ENCODE data around the gene PILRA.
"Not testable (repeated sequence)": the region's sequence is repeated elsewhere in the genome, so short reads cannot be mapped to it uniquely, and the experiment has no call there.

Gene PILRA

DNA sequence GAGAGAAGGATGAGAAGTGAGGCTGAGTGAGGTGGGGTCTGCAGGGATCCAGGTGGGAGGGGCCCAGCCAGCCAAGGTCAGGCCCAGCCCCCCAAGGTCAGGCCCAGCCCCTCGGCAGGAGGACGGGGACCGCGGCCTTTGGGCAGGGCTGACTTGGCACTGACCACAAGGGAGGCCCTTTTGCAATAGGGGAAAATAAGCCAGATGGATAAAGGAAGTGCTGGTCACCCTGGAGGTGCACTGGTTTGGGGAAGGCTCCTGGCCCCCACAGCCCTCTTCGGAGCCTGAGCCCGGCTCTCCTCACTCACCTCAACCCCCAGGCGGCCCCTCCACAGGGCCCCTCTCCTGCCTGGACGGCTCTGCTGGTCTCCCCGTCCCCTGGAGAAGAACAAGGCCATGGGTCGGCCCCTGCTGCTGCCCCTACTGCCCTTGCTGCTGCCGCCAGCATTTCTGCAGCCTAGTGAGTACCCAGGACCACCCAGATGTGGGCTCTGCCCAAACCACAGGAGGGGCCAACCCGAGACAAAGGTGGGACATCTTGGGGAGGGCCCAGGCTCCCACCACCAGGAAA lies at the start of gene PILRA:
Gene PILRA (plus strand): TSS at position 227 of the 571 bp plus-strand sequence. CDS start 170 bp downstream, at position 397.
- DNase-seq (ENCODE audit: low read depth in 2 of 2) = no peak

DNA sequence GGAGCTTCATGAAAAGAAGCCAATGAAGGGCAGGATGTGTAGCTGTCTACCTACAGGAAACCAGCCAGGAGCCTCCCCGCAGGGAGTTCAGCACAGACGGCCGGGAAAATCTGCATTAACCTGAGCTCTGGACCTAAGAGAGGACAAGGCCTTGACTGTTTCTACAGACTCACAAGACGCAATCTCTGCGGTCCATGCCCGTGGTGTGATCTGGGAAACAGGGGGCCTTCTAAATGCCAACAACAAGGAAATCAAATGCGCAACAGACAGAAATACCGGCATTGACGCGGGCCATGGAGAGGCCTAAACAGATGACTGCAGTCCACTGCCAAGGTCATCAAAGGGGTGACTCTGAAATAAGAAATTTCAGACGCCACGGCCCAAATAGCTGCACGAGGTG lies 49.1 kb upstream of the PILRA start:
- DNase-seq (ENCODE audit: low read depth in 2 of 2) = not testable (repeated sequence)

- DNase-seq (ENCODE audit: low read depth in 2 of 2) = not testable (repeated sequence)
These were observed 47.6 kb upstream of the PILRA start for GRCh38 chr7:100325671-100326070.

DNA sequence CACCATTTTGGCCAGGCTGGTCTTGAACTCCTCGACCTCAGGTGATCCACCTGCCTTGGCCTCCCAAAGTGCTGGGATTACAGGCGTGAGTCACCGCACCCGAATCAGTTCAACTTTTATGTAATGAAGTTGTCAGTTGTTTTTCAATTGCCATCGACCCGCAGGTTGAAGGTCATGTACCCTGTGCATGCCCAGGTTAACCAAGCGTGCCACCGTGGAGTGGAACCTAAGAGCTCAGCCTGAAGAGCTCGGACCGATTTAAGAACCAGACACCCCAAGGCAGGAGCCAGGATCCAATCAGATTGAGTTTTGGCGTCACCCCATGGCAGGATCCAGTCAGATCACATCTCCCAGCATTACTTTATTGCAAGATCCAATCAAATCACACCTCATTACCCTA lies 46.4 kb upstream of the PILRA start:
- not testable (repeated sequence) for DNase-seq (ENCODE audit: low read depth in 2 of 2)

- peak; percentile 77 to 84 for DNase-seq (ENCODE audit: low read depth in 2 of 2)
These were observed 37.5 kb upstream of the PILRA start for GRCh38 chr7:100335566-100336466.

DNA sequence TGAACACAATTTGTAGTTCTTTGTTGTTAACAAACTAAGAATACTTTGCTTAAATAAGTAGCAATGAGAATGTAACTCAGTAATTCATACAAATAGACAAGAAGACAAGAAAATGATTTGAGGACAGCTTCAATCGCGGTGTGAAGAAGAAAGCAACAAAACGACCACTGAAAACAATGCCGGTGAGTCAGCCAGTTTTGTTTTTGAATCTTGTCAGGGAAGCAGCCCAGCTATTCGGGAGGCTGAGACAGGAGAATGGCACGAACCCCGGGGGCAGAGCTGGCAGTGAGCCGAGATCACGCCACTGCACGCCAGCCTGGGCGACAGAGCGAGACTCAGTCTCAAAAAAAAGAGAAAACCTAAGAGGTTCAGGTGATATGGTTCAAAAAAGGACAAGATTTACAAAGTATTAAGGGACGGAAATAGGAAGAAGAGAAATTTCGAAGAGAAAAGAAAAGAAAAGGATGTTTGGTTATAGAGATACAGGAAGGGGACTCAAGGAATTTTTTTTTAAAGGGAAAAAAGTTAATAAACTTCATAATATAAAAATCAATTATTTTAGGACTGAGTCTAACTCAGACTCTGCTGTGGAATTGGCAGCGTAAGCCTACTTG lies 35.1 kb upstream of the PILRA start:
- DNase-seq (ENCODE audit: low read depth in 2 of 2) = not testable (repeated sequence)

- DNase-seq (ENCODE audit: low read depth in 2 of 2) = not testable (repeated sequence)
These were observed 32.0 kb upstream of the PILRA start for GRCh38 chr7:100341286-100341685.

GRCh38 chr7:100342765-100343164 lies 30.5 kb upstream of the PILRA start:
- DNase-seq (ENCODE audit: low read depth in 2 of 2) = no peak

DNA sequence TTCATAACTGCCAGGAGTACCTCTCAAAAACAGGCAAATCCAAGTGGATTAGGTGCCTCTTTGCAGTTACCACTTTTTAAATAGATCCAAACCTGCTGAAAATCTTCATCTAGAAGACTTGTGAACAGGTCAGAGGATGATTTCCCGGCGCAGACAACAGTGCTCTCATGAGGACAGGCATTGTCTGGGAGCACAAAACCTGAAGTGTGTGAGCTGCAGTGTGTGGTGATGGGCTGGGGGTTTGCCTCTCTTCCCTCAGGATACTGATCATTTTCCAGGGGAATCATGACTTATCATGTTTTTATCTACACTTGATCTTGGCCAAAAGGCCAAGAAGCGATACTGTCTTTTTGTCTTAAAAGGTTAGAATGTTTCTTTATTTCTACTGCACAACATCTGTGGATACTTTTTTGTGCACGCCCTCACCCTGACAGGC lies 29.1 kb upstream of the PILRA start:
- DNase-seq (ENCODE audit: low read depth in 2 of 2) = not testable (repeated sequence)

DNA sequence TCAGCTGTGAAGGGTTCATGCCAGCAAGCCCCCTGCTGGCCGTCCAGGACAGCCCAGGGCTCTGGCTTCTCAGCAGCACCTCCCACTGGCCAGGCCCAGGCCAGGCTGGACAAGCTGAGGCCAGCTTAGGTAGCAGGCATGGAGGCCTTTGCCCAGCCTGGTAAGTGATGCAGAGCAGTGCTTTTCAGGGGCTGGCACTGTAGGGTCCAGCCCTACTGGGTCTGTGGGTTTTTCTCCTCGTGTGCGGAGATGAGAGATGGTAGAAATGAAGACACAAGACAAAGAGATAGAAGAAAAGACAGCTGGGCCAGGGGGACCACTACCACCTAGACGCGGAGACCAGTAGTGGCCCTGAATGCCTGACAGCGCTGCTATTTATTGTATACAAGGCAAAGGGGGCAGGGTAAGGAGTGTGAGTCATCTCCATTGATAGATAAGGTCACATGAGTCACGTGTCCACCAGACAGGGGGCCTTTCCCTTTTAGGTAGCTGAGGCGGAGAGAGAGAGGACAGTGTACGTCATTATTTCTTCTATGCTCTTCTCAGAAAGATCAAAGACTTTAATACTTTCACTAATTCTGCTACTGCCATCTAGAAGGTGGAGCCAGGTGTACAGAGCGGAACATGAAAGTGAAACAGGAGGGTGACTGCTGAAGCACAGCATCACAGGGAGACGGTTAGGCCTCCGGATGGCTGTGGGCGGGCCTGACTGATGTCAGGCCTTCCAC lies 28.6 kb upstream of the PILRA start:
- DNase-seq (ENCODE audit: low read depth in 2 of 2) = peak; percentile 60 to 64

GRCh38 chr7:100345288-100345672 lies 28.0 kb upstream of the PILRA start:
- peak; percentile 45 to 49 for DNase-seq (ENCODE audit: low read depth in 2 of 2)

DNA sequence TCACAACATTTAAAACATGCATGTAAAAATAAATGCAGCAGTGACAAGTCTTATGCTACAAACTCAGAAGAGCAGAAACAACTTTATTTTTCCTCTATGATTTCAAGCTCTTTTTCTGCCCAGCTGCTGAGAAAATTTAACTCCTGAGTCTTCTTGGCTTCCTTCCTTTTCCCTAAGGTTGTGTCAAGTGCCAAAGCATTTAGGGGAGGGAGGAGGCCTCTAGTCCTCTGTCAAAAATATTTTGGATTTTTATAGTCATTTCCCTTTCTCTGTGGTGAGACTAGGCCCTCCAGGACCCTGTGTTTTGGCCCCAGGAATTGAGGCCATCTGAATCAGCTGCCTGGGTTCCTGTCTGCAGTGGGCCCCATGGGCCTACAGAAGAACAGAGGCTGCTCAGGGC lies 26.4 kb upstream of the PILRA start:
- DNase-seq (ENCODE audit: low read depth in 2 of 2) = no peak

DNA sequence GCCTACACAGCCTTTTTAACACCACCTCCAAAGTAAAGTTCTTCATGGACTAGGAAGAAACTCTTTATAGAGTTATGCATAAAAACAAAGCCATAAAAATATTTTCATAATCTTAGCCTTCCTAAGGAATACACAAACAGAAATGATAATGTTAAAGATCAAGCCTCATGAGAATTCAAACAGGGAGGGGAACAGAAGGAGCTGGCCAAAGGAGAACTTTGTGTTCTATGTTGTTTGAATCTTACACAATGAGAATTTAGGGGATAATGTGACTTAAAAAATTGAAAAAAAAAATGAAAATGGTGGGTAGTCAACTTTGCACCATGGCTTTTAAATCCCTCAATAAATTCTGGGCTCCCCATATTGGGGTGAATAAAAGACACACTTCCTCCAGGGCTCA lies 24.5 kb upstream of the PILRA start:
- DNase-seq (ENCODE audit: low read depth in 2 of 2) = no peak

- DNase-seq (ENCODE audit: low read depth in 2 of 2) = no peak
These were observed 23.5 kb upstream of the PILRA start for GRCh38 chr7:100349757-100350156.

DNA sequence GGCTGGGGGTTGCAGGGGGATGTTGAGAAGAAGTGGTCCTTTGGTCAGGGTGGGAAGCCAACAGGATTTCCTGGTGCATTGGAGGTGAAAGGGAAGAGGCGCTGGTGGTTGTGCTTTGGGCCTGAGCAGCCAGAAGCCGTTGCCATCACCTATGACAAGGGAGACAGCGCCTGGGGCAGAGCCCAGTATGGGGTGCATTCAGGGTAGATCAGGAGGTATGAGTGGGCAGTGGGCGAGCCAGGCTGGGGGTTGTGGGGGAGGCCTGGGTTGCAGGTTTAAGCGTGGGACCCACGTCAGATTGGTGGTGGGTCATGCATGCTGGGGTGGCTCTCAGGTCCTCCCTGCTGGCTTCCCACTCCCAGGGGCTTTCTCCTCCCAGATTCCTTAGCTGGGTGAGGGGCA lies 21.6 kb upstream of the PILRA start:
- no peak for DNase-seq (ENCODE audit: low read depth in 2 of 2)

DNA sequence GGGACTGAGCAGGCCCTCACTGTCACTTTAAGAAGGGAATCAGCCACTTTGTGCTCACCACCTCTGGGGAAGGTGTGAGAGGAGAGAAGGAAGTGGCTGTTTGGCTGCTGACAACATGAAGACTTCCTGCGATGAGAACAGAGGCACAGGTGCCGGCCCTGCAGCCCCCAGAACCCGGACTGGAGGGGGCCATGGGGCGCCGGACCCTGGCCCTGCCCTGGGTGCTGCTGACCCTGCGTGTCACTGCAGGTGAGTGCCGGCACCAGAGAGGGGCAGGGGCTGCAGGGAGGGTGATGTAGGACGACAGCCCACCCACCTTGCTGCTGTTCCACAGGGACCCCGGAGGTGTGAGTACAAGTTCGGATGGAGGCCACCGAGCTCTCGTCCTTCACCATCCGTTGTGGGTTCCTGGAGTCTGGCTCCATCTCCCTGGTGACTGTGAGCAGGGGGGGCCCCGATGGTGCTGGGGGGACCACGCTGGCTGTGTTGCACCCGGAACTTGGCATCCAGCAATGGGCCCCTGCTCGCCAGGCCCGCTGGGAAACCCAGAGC lies 21.0 kb upstream of the PILRA start:
- DNase-seq (ENCODE audit: low read depth in 2 of 2) = not testable (repeated sequence)

GRCh38 chr7:100352984-100353684 lies 20.2 kb upstream of the PILRA start:
- DNase-seq (ENCODE audit: low read depth in 2 of 2) = no peak

- DNase-seq (ENCODE audit: low read depth in 2 of 2) = peak in 1 of 2 donors; percentile 36
These were observed 19.5 kb upstream of the PILRA start for GRCh38 chr7:100353685-100354330.

DNA sequence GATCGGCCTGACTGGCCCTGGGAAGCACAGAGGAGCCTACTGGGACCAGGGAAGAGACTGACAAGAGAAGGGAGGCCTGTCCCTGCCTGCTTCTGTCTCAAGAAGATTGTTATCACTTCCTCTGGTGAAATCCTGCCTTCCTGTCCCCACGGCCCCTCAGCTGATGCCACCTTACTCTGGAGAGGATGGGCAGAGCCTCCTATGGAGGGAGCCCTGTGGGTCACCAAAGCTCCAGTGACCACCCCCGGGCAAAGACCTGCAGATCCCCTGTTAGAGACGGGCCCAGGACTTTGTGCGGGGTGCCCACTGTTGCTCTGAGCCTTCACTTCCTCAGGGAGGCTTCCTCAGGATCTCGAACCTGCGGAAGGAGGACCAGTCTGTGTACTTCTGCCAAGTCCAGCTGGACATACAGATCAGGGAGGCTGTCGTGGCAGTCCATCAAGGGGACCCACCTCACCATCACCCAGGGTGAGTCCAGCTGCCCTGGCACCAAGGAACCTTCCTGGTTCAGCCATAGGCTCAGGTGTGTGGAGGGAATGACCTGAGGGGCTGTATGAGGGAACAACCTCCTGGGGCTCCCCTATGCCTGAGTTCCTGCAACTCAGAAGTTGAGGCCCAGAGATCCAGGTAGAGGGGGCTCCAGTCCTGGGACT lies 16.7 kb upstream of the PILRA start:
- DNase-seq (ENCODE audit: low read depth in 2 of 2) = no peak

DNA sequence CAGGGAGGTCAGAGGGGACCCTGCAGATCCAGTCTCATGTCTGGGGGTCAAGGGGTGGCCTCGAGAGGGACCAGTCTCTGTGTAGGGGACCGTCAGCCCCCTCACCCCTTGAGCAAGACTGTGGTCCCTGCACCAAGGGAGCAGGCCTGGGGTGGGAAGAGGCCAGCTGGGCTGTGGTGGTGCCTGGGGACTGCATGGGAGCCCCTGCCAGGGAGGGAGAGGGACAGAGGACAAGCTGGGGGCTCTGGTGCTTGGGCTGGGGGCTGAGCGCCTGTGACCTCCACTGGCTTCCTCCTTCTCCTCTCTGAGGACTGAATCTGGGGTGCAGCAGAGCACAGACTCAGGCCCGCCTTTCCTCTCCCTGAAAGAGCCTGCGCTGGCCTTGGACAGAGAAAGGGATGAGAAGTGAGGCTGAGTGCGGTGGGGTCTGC lies 16.1 kb upstream of the PILRA start:
- no peak for DNase-seq (ENCODE audit: low read depth in 2 of 2)

All from stimulated activated CD8-positive, alpha-beta memory T cell treated with anti-CD3 and anti-CD28 coated beads, Interleukin-15, amount 100 ng/mL, for 48 hours (primary cell).